HUES64 (cell line): ENCODE data around the gene ALDH7A1.
"Not testable (repeated sequence)": the region's sequence is repeated elsewhere in the genome, so short reads cannot be mapped to it uniquely, and the experiment has no call there.

Source experiments
- H3K27ac ChIP-seq: 2 replicates; pipeline ENCODE4 v1.7.0; 2013; ENCODE audit warnings: low read depth, low read length, inconsistent platforms
- H3K27me3 ChIP-seq: 2 replicates; pipeline ENCODE4 v1.6.1; 2013; ENCODE audit warnings: mild to moderate bottlenecking, low read length; ENCODE audit not compliant: insufficient read depth
- H3K36me3 ChIP-seq: 2 replicates; pipeline ENCODE4 v1.6.1; 2013; ENCODE audit warnings: mild to moderate bottlenecking, low read length; ENCODE audit not compliant: insufficient read depth
- H3K4me1 ChIP-seq: 2 replicates; pipeline ENCODE4 v1.6.1; 2013; ENCODE audit warnings: mild to moderate bottlenecking, low read length, moderate library complexity; ENCODE audit not compliant: insufficient read depth
- H3K4me3 ChIP-seq: 2 replicates; pipeline ENCODE4 v1.5.1; 2013; ENCODE audit warnings: mild to moderate bottlenecking, low read length, moderate library complexity
- H3K9ac ChIP-seq: 2 replicates; pipeline ENCODE4 v1.6.1; 2013; ENCODE audit warnings: mild to moderate bottlenecking, low read depth, low read length
- H3K9me3 ChIP-seq: 2 replicates; pipeline ENCODE4 v1.6.1; 2013; ENCODE audit warnings: low read depth, low read length; ENCODE audit not compliant: insufficient read depth
- WGBS: fragments of 150-250, 120-280 bp; methylation state at CpG from one replicate; pipeline ENCODE4 v1.1.7; 2013; ENCODE audit warnings: missing lambda C conversion rate; 5-methylcytosine and 5-hydroxymethylcytosine counted together

Gene ALDH7A1

GRCh38 chr5:126562823-126563222 lies 32.2 kb downstream of the ALDH7A1 start:
- H3K27me3 ChIP-seq = no peaks in the 10 kb centered on the region
- no peaks in the 10 kb centered on the region; the same call in 1 of the 2 replicates for H3K4me1 ChIP-seq
- H3K27ac ChIP-seq = no peak overlapping the region
- H3K4me3 ChIP-seq = no peak overlapping the region
- H3K36me3 ChIP-seq = peaks cover 80% of the 10 kb centered on the region
- WGBS = 100% methylated on average over 1 of the region's 2 CpGs
- no peak overlapping the region for H3K9ac ChIP-seq
- H3K9me3 ChIP-seq = no peaks in the 10 kb centered on the region

DNA sequence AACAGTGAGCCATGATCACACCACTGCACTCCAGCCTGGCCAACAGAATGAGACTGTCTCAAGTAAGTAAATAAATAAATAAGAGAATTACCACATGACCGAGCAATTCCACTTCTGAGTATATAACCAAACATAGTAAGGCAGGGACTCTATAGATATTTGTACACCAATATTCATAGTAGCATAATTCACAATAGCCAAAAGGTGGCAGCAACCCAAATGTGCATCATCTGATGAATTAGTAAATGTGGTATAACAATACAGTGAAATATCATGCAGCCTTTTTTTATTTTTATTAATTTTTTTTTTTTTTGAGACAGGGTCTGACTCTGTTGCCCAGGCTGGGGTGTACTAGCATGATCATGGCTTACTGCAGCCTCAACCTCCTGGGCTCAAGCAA lies 33.1 kb downstream of the ALDH7A1 start:
- Histone ChIP-seq H3K9ac (no peak overlapping the region), H3K4me3 (no peak overlapping the region), H3K9me3 (no peaks in the 10 kb centered on the region), H3K27ac (no peak overlapping the region), H3K36me3 (peaks cover 85% of the 10 kb centered on the region), H3K4me1 (no peaks in the 10 kb centered on the region; the same call in 1 of the 2 replicates), H3K27me3 (no peaks in the 10 kb centered on the region)
- whole genome bisulfite sequencing = no CpG with 5 or more reads among the region's 1 CpG

DNA sequence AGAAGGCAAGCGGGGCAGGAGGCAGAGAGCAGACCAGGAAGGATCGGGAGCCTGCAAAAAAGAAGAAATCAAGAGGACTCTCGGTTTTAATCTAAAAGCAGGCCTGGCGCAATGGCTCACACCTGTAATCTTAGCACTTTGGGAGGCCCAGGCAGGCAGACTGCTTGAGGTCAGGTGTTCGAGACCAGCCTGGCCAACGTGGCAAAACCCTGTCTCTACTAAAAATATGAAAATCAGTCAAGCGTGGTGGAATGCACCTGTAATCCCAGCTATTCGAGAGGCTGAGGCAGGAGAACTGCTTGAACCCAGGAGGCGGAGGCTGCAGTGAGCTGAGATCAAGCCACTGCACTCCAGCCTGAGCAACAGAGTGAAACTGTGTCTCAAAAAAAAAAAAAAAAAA lies 39.9 kb downstream of the ALDH7A1 start:
- H3K27me3 ChIP-seq, H3K27ac ChIP-seq, H3K9ac ChIP-seq, H3K4me1 ChIP-seq, H3K4me3 ChIP-seq, H3K9me3 ChIP-seq: not testable (repeated sequence)
- peaks cover 92% of the 10 kb centered on the region for H3K36me3 ChIP-seq
- WGBS = 92% methylated on average over 9 of the region's 9 CpGs

DNA sequence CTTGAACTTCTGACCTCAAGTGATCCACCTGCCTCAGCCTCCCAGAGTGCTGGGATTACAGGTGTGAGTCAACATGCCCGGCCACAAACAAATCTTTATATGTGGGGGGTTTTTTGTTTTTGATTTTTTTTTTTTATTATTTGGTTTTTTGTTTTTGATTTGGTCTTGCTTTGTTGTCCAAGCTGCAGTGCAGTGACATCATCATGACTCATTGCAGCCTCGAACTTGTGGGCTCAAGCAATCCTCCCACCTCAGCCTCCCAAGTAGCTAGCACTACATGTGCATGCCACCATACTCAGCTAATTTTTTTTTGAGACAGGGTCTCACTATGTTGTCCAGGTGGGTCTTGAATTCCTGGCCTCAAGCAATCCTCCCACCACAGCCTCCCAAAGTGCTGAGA lies 42.4 kb downstream of the ALDH7A1 start:
- no peaks in the 10 kb centered on the region for H3K27me3 ChIP-seq
- peaks cover 97% of the 10 kb centered on the region for H3K36me3 ChIP-seq
- no peak overlapping the region for H3K9ac ChIP-seq
- H3K27ac ChIP-seq = no peak overlapping the region
- H3K9me3 ChIP-seq = no peaks in the 10 kb centered on the region
- no peak overlapping the region for H3K4me3 ChIP-seq
- H3K4me1 ChIP-seq = no peaks in the 10 kb centered on the region
- 95% methylated on average over 2 of the region's 2 CpGs for WGBS

DNA sequence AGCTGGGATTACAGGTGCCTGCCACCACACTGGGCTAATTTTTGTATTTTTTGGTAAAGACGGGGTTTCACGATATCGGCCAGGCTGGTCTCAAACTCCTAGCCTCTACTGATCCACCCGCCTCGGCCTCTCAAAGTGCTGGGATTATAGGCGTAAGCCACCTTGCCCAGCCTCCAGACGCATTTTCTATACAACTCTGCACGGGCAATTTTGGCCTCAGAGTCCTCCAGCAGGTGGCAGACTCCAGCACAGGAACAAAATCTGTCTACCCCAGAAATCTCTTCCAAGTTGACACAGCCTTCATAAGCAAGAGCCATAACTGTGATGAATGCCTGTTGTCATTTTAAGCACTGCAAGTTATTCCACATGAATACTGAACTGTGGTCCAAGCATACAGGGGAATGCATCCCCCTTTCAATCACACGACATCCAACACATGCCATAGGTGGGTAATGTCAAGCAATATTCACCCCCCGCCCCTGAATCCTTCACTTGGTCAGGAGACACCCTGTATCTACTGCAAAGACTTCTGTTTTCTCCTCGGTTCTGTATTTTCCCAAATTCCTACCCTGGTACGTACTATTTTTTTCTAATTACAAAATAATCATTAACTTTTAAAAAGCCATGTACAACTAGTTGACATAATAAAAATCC lies 50.8 kb downstream of the ALDH7A1 start:
- Histone ChIP-seq H3K4me1 (no peaks in the 10 kb centered on the region), H3K36me3 (peaks cover 54% of the 10 kb centered on the region), H3K4me3 (no peak overlapping the region), H3K27me3 (no peaks in the 10 kb centered on the region), H3K9me3 (no peaks in the 10 kb centered on the region), H3K9ac (no peak overlapping the region), H3K27ac (no peak overlapping the region)
- 76% methylated on average over 12 of the region's 12 CpGs for WGBS

DNA sequence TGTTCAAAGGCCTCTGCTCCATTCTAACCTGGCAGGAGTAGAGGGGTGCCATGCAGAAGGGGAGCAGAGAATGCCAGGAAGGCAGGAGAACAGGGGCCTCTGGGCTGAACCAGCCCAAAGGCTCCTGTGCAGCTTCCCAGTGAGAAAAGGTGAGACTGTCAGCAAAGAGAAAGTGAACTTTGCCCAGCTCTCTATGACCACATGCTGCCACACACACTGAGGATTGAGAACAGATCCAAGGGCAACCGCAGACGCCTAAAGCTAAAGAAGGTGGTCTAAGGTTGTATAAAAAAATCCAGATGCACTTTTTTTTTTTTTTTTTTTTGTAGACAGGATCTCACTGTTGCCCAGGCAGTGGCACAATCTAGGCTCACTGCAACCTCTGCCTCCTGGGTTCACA lies 51.4 kb downstream of the ALDH7A1 start:
- H3K4me3 ChIP-seq = no peak overlapping the region
- H3K36me3 ChIP-seq = peaks cover 48% of the 10 kb centered on the region
- H3K27ac ChIP-seq = no peak overlapping the region
- no peaks in the 10 kb centered on the region for H3K27me3 ChIP-seq
- WGBS = no CpG with 5 or more reads among the region's 2 CpGs
- H3K9ac ChIP-seq = no peak overlapping the region
- no peaks in the 10 kb centered on the region for H3K4me1 ChIP-seq
- H3K9me3 ChIP-seq = no peaks in the 10 kb centered on the region

GRCh38 chr5:126543009-126543408 lies 52.0 kb downstream of the ALDH7A1 start:
- Histone ChIP-seq H3K36me3 (peaks cover 42% of the 10 kb centered on the region), H3K9me3 (no peaks in the 10 kb centered on the region), H3K27ac (no peak overlapping the region), H3K4me1 (no peaks in the 10 kb centered on the region), H3K27me3 (no peaks in the 10 kb centered on the region), H3K9ac (no peak overlapping the region), H3K4me3 (no peak overlapping the region)
- 100% methylated on average over 1 of the region's 1 CpG for WGBS

DNA sequence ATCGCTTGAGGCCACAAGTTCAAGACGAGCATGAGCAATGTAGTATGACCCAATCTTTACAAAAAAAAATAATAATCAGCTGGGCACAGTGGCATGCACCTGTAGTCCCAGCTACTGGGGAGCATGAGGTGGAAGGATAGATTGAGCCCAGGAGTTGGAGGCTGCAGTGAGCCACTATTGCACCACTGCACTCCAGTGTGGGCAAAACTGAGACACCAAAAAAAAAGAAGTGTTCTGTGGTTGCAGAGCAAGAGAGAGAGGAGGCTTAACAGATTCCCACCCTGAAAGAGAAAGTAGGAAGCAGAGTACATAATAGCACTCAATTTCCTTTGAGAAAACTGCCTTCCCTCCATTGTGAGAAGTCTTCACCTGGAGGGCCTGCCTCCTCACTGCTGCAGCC lies 52.6 kb downstream of the ALDH7A1 start:
- Histone ChIP-seq H3K9ac (no peak overlapping the region), H3K27ac (no peak overlapping the region)
- 88% methylated on average over 1 of the region's 2 CpGs for WGBS

GRCh38 chr5:126540631-126541030 lies 54.4 kb downstream of the ALDH7A1 start:
- 96% methylated on average over 5 of the region's 5 CpGs for WGBS
- H3K36me3 ChIP-seq = peaks cover 19% of the 10 kb centered on the region
- H3K27ac ChIP-seq = no peak overlapping the region

More for the DNA sequence above, 52.6 kb downstream of the ALDH7A1 start:
- Histone ChIP-seq H3K9me3 (no peaks in the 10 kb centered on the region), H3K36me3 (peaks cover 36% of the 10 kb centered on the region), H3K4me3 (no peak overlapping the region), H3K4me1 (no peaks in the 10 kb centered on the region), H3K27me3 (no peaks in the 10 kb centered on the region)

DNA sequence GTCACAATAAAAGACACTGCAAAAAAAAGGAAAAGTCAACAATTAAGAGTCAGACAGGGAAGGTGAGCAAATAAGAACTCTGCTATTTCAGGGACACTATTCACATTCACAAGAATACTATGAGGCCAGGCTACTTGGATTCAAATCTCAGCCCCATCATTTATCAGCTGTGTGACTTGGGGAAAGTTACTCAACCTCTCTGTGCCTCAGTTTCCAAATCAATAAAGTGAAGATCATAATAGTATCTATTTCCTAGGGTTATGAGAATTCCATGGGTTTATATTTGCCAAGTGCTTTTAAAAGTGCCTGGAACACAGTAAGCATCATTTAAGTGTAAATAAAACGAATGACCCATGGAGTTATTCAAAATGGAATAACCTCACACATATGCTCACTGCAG lies 56.4 kb downstream of the ALDH7A1 start:
- 100% methylated on average over 1 of the region's 1 CpG for WGBS
- no peaks in the 10 kb centered on the region for H3K4me1 ChIP-seq
- no peaks in the 10 kb centered on the region for H3K9me3 ChIP-seq
- peaks cover 4% of the 10 kb centered on the region for H3K36me3 ChIP-seq
- no peak overlapping the region for H3K4me3 ChIP-seq
- no peaks in the 10 kb centered on the region for H3K27me3 ChIP-seq
- no peak overlapping the region for H3K27ac ChIP-seq
- no peak overlapping the region for H3K9ac ChIP-seq

More at GRCh38 chr5:126540631-126541030, 54.4 kb downstream of the ALDH7A1 start:
- no peaks in the 10 kb centered on the region for H3K4me1 ChIP-seq
- no peak overlapping the region for H3K4me3 ChIP-seq
- no peaks in the 10 kb centered on the region for H3K9me3 ChIP-seq
- H3K9ac ChIP-seq = no peak overlapping the region
- H3K27me3 ChIP-seq = no peaks in the 10 kb centered on the region

DNA sequence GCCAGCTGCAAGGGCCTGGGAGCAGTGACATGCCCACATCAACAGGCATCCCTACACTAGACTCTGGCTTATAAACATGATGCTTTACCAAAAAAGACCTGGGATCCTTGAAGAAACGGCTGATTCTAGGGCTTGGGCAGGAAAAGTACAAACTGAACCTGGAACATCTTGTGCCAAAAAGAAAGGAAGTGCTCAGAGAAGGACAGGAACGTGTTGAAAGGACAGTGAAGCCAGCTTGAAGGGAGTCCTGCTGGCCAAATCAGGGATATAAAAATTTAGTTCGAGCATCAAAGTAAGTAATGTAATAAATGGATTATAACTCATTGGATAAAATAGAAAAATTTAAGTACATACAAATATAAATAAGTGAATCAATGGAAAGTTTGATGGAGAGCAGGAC lies 58.1 kb downstream of the ALDH7A1 start:
- Histone ChIP-seq H3K9me3 (no peaks in the 10 kb centered on the region), H3K4me1 (no peaks in the 10 kb centered on the region), H3K27me3 (no peaks in the 10 kb centered on the region), H3K4me3 (no peak overlapping the region), H3K36me3 (no peaks in the 10 kb centered on the region), H3K9ac (no peak overlapping the region), H3K27ac (no peak overlapping the region)
- 75% methylated on average over 2 of the region's 3 CpGs for WGBS
